A673 (cell line): ENCODE measurements around the gene MARS1.
"Not testable (repeated sequence)": the region's sequence is repeated elsewhere in the genome, so short reads cannot be mapped to it uniquely, and the experiment has no call there.

Experiments
- CTCF ChIP-seq: fragments of 300-800, 200-600 bp; sonication (generic); conservative IDR thresholded peaks from 2 replicates; pipeline ENCODE4 v1.5.1; 2017; ENCODE audit warnings: low read depth, mild to moderate bottlenecking, antibody characterized with exemption, low read length, moderate library complexity, mixed read lengths
- EZH2 ChIP-seq: fragments of 200-600 bp; sonication (generic); IDR thresholded peaks from 2 replicates; pipeline ENCODE4 v1.6.1; 2017; ENCODE audit warnings: borderline replicate concordance, low read depth, mild to moderate bottlenecking, mixed read lengths, antibody characterized with exemption, low read length; ENCODE audit not compliant: poor library complexity, severe bottlenecking

GRCh38 chr12:57502311-57502969 lies 14.6 kb downstream of the MARS1 start:
- not testable (repeated sequence) for TF ChIP-seq CTCF, EZH2
